ENCODE data around the gene RC3H1.

DNA sequence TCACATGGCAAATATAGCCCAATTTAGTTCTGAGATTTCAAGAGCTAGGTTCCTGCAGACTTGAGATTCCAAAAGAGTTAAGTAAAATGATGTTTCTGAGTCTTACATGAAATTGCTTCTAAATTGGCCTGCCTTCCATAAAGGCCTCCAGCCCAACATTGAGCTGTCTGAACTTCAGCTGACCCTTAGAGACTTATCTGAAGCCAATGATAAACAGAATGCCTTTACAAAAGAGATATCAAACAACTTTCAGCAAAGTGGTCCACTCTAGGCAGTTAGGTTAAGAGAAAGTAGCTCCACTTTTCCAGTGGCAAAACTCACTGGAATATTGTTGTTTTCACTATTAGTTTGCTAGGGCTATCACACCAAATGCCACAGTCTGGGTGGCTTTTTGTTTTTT is 6.3 kb upstream of the RC3H1 start:
- TF ChIP-seq TAF1 (IDR thresholded peaks at IDR 0.05; ENCODE audit: borderline replicate concordance, insufficient read depth, low read length) (no peak), POLR2AphosphoS5 (IDR thresholded peaks at IDR 0.05; ENCODE audit: low read depth, low read length) (no peak)

All from PFSK-1 (cell line).